Colonic mucosa (tissue), 4 donors: ENCODE data around the gene DEFB124. TPM values are rescaled to one million over a fixed set of nuclear protein-coding genes. Genes with fewer than 3 reads are reported as not detected.
"Not testable (repeated sequence)": the region's sequence is repeated elsewhere in the genome, so short reads cannot be mapped to it uniquely, and the experiment has no call there.

Experiments
- DNase-seq: peaks from one replicate; pipeline ENCODE4 v3.0.0-alpha.2; 2020
- H3K27ac ChIP-seq: fragments of 200-600 bp; one replicate; pipeline ENCODE4 v1.8.0; 2021
- H3K27me3 ChIP-seq: fragments of 200-600 bp; one replicate; pipeline ENCODE4 v1.8.0; 2021
- H3K36me3 ChIP-seq: fragments of 200-600 bp; one replicate; pipeline ENCODE4 v1.8.0; 2021
- H3K4me1 ChIP-seq: fragments of 200-600 bp; one replicate; pipeline ENCODE4 v1.8.0; 2021; ENCODE audit warnings: mild to moderate bottlenecking
- H3K4me3 ChIP-seq: fragments of 200-600 bp; one replicate; pipeline ENCODE4 v1.8.0; 2021
- H3K9ac ChIP-seq, 2 donors: one replicate each; pipeline ENCODE4 v1.7.0; 2013; ENCODE audit warnings: control low read depth in 2 of 2, low read depth in 2 of 2, low read length in 2 of 2
- H3K9me3 ChIP-seq: fragments of 200-600 bp; one replicate; pipeline ENCODE4 v1.8.0; 2021
- CTCF ChIP-seq: fragments of 200-600 bp; IDR thresholded peaks from one replicate; pipeline ENCODE4 v1.8.0; 2022; ENCODE audit warnings: antibody characterized with exemption, mild to moderate bottlenecking
- intact Hi-C: fragments of 100-400 bp; cut with DNase I; formaldehyde crosslinking; loops from one replicate; pipeline ENCODE4 v1.14.1; 2022
- total RNA-seq, 2 donors: library from RNA; stranded (reverse); fragmentation: NEBNext Ultra II Directional in 1 of 2; extraction: Animal tissue kit (Norgen Biotek cat#: 25700) in 1 of 2; gene quantifications; one replicate each; pipeline ENCODE4 v1.2.1, GENCODE V29; 2021
- donor health status: healthy.
- donor health status: DM: no; HTN: no; CAD: no.
- donor health status: DM: no; HTN: no; CAD: no.

DEFB124 gene
- total RNA-seq, 2 donors from 2014 or later, result not detected

- no peaks in the 10 kb centered on the region for H3K27me3 ChIP-seq
- no peak overlapping the region for H3K4me3 ChIP-seq
- intact Hi-C loops, result no loop called here
- no peak overlapping the region for H3K27ac ChIP-seq
- H3K4me1 ChIP-seq, result no peaks in the 10 kb centered on the region
- DNase-seq, result no peak
- TF ChIP-seq CTCF, result no peak
- no peaks in the 10 kb centered on the region for H3K9me3 ChIP-seq
- no peak overlapping the region for H3K9ac ChIP-seq
- no peaks in the 10 kb centered on the region for H3K36me3 ChIP-seq
These were observed 25.2 kb downstream of the DEFB124 start for GRCh38 chr20:31449511-31450414.

GRCh38 chr20:31446084-31446819 lies 28.7 kb downstream of the DEFB124 start:
- intact Hi-C loops, result no loop called here
- Histone ChIP-seq H3K4me1 (no peaks in the 10 kb centered on the region), H3K4me3 (no peak overlapping the region), H3K9me3 (no peaks in the 10 kb centered on the region), H3K27ac (no peak overlapping the region), H3K9ac (no peak overlapping the region), H3K27me3 (no peaks in the 10 kb centered on the region), H3K36me3 (no peaks in the 10 kb centered on the region)
- TF ChIP-seq CTCF, result no peak
- no peak for DNase-seq

- Histone ChIP-seq H3K27ac (no peak within 1 kb of the TSS), H3K9ac (no peak within 1 kb of the TSS), H3K4me3 (no peak within 1 kb of the TSS), H3K9me3 (no peaks in the 10 kb centered on the region), H3K4me1 (no peaks in the 10 kb centered on the region), H3K27me3 (no peaks in the 10 kb centered on the region), H3K36me3 (no peaks in the 10 kb centered on the region)
- intact Hi-C loops, result no loop called here
- DNase-seq, result no peak
- TF ChIP-seq CTCF, result no peak
These were observed 34.8 kb downstream of the DEFB124 start, which contains the start of gene DEFB123 for GRCh38 chr20:31440012-31440659. Gene DEFB123, plus strand, starts transcription at chr20:31440632. Its CDS starts 67 bp downstream, at chr20:31440699.

GRCh38 chr20:31430568-31431115 lies 44.3 kb downstream of the DEFB124 start:
- no peaks in the 10 kb centered on the region for H3K4me1 ChIP-seq
- no peak for TF ChIP-seq CTCF
- H3K9ac ChIP-seq, result no peak overlapping the region
- intact Hi-C loops, result no loop called here
- no peaks in the 10 kb centered on the region for H3K36me3 ChIP-seq
- H3K27ac ChIP-seq, result no peak overlapping the region
- no peaks in the 10 kb centered on the region for H3K27me3 ChIP-seq
- no peak for DNase-seq
- no peak overlapping the region for H3K4me3 ChIP-seq
- no peaks in the 10 kb centered on the region for H3K9me3 ChIP-seq

GRCh38 chr20:31427576-31427975 lies 47.4 kb downstream of the DEFB124 start:
- H3K9me3 ChIP-seq, H3K9ac ChIP-seq, H3K36me3 ChIP-seq, H3K27ac ChIP-seq, H3K4me3 ChIP-seq, DNase-seq, H3K4me1 ChIP-seq, H3K27me3 ChIP-seq, intact Hi-C loops: not testable (repeated sequence)

- DNase-seq, H3K36me3 ChIP-seq, H3K27ac ChIP-seq, H3K9me3 ChIP-seq, H3K9ac ChIP-seq, H3K4me3 ChIP-seq, intact Hi-C loops, H3K4me1 ChIP-seq, H3K27me3 ChIP-seq: not testable (repeated sequence)
These were observed 47.9 kb downstream of the DEFB124 start for GRCh38 chr20:31426891-31427551.
